ENCODE measurements around the gene NCOA3. TPM values are rescaled to one million over a fixed set of nuclear protein-coding genes. Genes with fewer than 3 reads are reported as not detected.
"Not testable (repeated sequence)": the region's sequence is repeated elsewhere in the genome, so short reads cannot be mapped to it uniquely, and the experiment has no call there.

Gene NCOA3
- total RNA-seq, 2 experiments from 2014 or later: 76.4 to 83.4 TPM

DNA sequence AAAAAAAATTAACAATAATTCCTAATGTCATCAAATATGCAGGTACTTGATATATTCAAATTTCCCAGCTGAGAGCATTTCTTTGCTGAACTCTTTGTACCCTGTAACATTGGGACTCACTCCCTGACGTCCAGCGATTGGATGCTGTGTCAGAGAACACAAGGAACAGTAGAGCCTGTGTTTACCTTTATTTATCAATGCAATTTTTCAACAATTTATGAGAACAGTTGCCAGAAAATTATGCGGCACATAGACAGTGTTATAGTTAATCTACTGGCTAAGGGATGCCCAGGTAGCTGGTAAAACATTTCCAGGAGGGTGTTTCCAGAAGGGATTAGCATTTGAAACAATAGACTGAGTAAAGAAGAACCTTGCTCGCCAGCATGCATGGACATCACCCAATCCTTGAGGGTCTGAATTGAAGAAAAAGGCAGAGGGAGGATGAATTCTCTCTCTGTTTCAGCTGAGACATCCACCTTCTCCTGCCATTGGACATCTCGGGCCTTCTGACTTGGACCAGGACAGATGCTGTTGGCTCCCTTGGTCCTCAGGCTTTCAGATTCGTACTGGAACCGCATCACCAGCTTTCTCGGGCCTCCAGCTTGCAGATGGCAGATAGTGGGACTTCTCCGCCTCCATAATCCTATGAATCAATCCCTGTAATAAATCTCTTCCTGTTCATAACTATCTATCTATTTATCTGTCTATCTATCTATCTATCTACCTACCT lies 42.2 kb upstream of the NCOA3 start:
- intact Hi-C loops (cut with DNase I, micrococcal nuclease): loop anchor here (5.0 to 10.0 kb wide), 3 partner anchors 42 to 1707 kb away; no protein-coding TSS in a partner anchor
- H3K9me3 Mint-ChIP-seq (ENCODE audit: low read depth): no peaks in the 10 kb centered on the region
- no peak for DNase-seq
- CTCF ChIA-PET: interaction anchor here (0.8 kb wide), 1 partner anchor 34 kb away, joined by 3 read pairs; no protein-coding TSS in a partner anchor
- no peaks in the 10 kb centered on the region for H3K36me3 Mint-ChIP-seq (ENCODE audit: low read depth)
- no peak overlapping the region for H3K4me3 Mint-ChIP-seq
- no peaks in the 10 kb centered on the region for H3K27me3 Mint-ChIP-seq
- POLR2A ChIA-PET: interaction anchor here (0.7 kb wide), 2 partner anchors 47 to 214 kb away, joined by 5 to 6 read pairs; no protein-coding TSS in a partner anchor
- H3K4me1 Mint-ChIP-seq: peaks cover 25% of the 10 kb centered on the region
- no peak for ATAC-seq
- no peak overlapping the region for H3K27ac Mint-ChIP-seq

DNA sequence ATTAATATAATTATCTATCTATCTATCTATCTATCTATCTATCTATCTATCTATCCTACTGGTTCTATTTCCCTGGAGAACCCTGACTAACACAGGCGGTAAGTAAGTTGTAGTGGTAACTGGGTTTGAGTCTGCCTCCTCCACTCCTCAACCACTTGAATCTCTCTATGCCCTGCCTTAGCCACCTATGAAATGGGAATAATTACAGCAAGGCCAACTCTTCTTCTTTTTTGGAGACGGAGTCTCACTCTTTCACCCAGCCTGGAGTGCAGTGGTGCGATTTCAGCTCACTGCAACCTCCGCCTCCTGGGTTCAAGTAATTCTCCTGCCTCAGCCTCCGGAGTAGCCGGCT lies 41.0 kb upstream of the NCOA3 start:
- H3K27me3 Mint-ChIP-seq; H3K36me3 Mint-ChIP-seq (ENCODE audit: low read depth); POLR2A ChIA-PET; ATAC-seq; CTCF ChIA-PET; intact Hi-C loops (cut with DNase I, micrococcal nuclease); H3K9me3 Mint-ChIP-seq (ENCODE audit: low read depth); DNase-seq; H3K27ac Mint-ChIP-seq; H3K4me3 Mint-ChIP-seq: not testable (repeated sequence)
- H3K4me1 Mint-ChIP-seq: peaks cover 24% of the 10 kb centered on the region

GRCh38 chr20:47461120-47461685 lies 40.5 kb upstream of the NCOA3 start:
- H3K4me3 Mint-ChIP-seq: no peak overlapping the region
- ChIA-PET CTCF (no interaction called here), POLR2A (no interaction called here)
- intact Hi-C loops (cut with DNase I, micrococcal nuclease): no loop called here
- H3K27ac Mint-ChIP-seq: no peak overlapping the region
- DNase-seq: no peak
- no peak for ATAC-seq
- no peaks in the 10 kb centered on the region for H3K9me3 Mint-ChIP-seq (ENCODE audit: low read depth)
- no peaks in the 10 kb centered on the region for H3K27me3 Mint-ChIP-seq
- no peaks in the 10 kb centered on the region for H3K36me3 Mint-ChIP-seq (ENCODE audit: low read depth)
- H3K4me1 Mint-ChIP-seq: peaks cover 21% of the 10 kb centered on the region

- intact Hi-C loops (cut with DNase I, micrococcal nuclease); H3K9me3 Mint-ChIP-seq (ENCODE audit: low read depth); H3K27me3 Mint-ChIP-seq; H3K4me3 Mint-ChIP-seq; DNase-seq; H3K27ac Mint-ChIP-seq; H3K36me3 Mint-ChIP-seq (ENCODE audit: low read depth); ATAC-seq; POLR2A ChIA-PET: not testable (repeated sequence)
- peaks cover 16% of the 10 kb centered on the region for H3K4me1 Mint-ChIP-seq
- CTCF ChIA-PET: interaction anchor here (1.2 kb wide), 1 partner anchor 56 kb away, joined by 4 read pairs; no protein-coding TSS in a partner anchor
These were observed 39.8 kb upstream of the NCOA3 start for GRCh38 chr20:47461906-47462305.

- POLR2A ChIA-PET: no interaction called here
- intact Hi-C loops (cut with DNase I, micrococcal nuclease): no loop called here
- ATAC-seq (no peak), DNase-seq (no peak)
- CTCF ChIA-PET: no interaction called here
- Mint-ChIP-seq H3K27me3 (no peaks in the 10 kb centered on the region), H3K36me3 (ENCODE audit: low read depth) (no peaks in the 10 kb centered on the region), H3K4me3 (no peak overlapping the region), H3K4me1 (no peaks in the 10 kb centered on the region), H3K9me3 (ENCODE audit: low read depth) (no peaks in the 10 kb centered on the region), H3K27ac (no peak overlapping the region)
These were observed 37.1 kb upstream of the NCOA3 start for GRCh38 chr20:47464380-47465101.

GRCh38 chr20:47465335-47466090 lies 36.2 kb upstream of the NCOA3 start:
- ATAC-seq (no peak), DNase-seq (no peak)
- Mint-ChIP-seq H3K27ac (no peak overlapping the region), H3K9me3 (ENCODE audit: low read depth) (no peaks in the 10 kb centered on the region), H3K36me3 (ENCODE audit: low read depth) (no peaks in the 10 kb centered on the region), H3K4me3 (no peak overlapping the region), H3K4me1 (no peaks in the 10 kb centered on the region), H3K27me3 (no peaks in the 10 kb centered on the region)
- CTCF ChIA-PET: no interaction called here
- POLR2A ChIA-PET: no interaction called here
- intact Hi-C loops (cut with DNase I, micrococcal nuclease): no loop called here

DNA sequence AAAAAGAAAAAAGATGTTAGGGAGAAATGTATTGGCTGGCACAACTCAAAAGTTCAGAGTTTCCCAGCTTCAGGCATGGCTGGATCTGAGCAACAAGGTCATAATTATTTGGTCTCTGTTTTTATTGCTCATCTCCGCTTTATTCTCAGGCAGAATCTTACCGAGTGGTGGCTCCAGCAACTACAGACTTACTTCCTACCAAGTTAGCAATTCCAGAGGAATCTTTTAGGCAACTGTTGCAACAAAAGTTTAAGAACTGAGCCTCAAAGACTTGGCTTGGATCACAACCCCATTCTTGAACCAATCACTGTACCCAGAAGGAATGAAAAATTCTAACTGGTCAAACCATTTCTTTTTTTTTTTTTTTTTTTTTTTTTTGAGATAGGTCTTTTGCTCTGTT lies 35.5 kb upstream of the NCOA3 start:
- POLR2A ChIA-PET: no interaction called here
- CTCF ChIA-PET: no interaction called here

GRCh38 chr20:47466704-47467459 lies 34.8 kb upstream of the NCOA3 start:
- Mint-ChIP-seq H3K4me1 (no peaks in the 10 kb centered on the region), H3K36me3 (ENCODE audit: low read depth) (no peaks in the 10 kb centered on the region), H3K4me3 (no peak overlapping the region), H3K27me3 (no peaks in the 10 kb centered on the region), H3K27ac (no peak overlapping the region), H3K9me3 (ENCODE audit: low read depth) (no peaks in the 10 kb centered on the region)
- CTCF ChIA-PET: interaction anchor here (1.7 kb wide), 1 partner anchor 12 kb away, joined by 3 read pairs; no protein-coding TSS in a partner anchor
- intact Hi-C loops (cut with DNase I, micrococcal nuclease): no loop called here
- ATAC-seq (no peak), DNase-seq (no peak)
- POLR2A ChIA-PET: interaction anchor here (0.8 kb wide), 1 partner anchor 12 kb away, joined by 3 read pairs; no protein-coding TSS in a partner anchor

More for the DNA sequence above, 35.5 kb upstream of the NCOA3 start:
- intact Hi-C loops (cut with DNase I, micrococcal nuclease): no loop called here
- ATAC-seq: no peak
- Mint-ChIP-seq H3K27ac (no peak overlapping the region), H3K36me3 (ENCODE audit: low read depth) (no peaks in the 10 kb centered on the region), H3K27me3 (no peaks in the 10 kb centered on the region), H3K9me3 (ENCODE audit: low read depth) (no peaks in the 10 kb centered on the region), H3K4me3 (no peak overlapping the region), H3K4me1 (no peaks in the 10 kb centered on the region)
- no peak for DNase-seq

DNA sequence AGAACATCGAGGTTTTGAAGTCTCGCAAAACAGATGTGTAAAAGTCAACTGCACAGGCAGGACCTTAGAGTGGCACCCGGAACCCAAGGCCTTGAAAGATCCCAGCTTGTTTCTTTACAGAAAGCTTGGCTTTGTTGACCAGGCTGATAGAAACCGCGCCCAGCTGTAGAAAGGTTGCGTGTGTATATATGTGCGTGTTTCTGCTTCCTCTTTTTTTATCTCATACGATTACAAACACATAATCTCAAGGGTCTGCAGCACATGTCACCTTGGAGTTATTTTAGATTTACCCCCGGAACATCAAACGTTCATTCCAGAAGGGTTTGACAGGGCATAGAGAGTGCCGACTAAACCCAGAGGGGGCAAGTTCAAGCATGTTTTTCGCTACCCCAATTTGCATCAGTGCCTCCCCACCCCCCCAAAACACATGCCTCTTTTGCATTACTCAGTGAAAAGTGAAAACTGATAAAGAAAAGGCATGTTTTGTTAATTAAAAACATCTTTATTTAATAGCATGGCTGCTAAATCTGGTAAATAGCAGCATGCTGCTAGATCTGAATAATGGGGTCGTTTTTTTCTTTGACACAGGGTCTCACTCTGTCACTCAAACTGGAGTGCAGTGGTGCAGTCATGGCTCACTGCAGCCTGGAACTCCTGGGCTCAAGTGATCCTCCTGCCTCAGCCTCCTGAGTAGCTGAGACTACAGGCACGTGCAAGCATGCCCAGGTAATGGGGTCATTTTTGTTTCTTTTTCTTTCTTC lies 33.2 kb upstream of the NCOA3 start:
- ChIA-PET CTCF (interaction anchor here (0.6 to 1.7 kb wide), 3 partner anchors 13 to 92 kb away, joined by 3 read pairs; no protein-coding TSS in a partner anchor), POLR2A (interaction anchor here (0.5 kb wide), 1 partner anchor 302 kb away, joined by 3 read pairs; no protein-coding TSS in a partner anchor)

DNA sequence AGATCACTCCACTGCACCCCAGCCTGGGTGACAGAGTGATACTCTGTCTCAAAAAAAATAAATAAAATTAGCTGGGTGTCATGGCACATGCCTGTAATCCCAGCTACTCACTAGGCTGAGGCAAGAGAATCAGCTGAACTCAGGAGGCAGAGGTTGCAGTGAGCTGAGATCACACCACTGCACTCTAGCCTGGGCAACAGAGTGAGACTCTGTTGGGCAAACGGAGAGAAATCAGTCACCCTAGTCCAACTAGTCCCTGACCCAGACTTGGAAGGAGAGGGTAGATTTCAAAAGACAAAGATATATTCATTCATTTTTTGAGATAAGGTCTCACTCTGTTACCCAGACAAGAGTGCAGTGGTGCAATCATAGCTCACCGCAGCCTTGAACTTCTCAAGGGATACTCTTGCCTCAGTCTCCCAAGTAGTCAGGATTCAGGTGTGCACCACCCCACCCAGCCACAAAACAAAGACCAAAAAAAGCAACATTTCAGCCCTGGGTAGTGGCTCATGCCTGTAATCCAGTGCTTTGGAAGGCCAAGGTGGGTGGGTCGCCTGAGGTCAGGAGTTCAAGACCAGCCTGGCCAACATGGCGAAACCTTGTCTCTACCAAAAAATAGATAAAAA lies 26.2 kb upstream of the NCOA3 start:
- CTCF ChIA-PET: no interaction called here
- Mint-ChIP-seq H3K27ac (no peak overlapping the region), H3K36me3 (ENCODE audit: low read depth) (no peaks in the 10 kb centered on the region), H3K4me1 (peaks cover 19% of the 10 kb centered on the region), H3K9me3 (ENCODE audit: low read depth) (no peaks in the 10 kb centered on the region), H3K27me3 (no peaks in the 10 kb centered on the region), H3K4me3 (no peak overlapping the region)
- POLR2A ChIA-PET: no interaction called here
- no peak for ATAC-seq
- DNase-seq: no peak
- intact Hi-C loops (cut with DNase I, micrococcal nuclease): no loop called here

More for the DNA sequence above, 33.2 kb upstream of the NCOA3 start:
- no peaks in the 10 kb centered on the region for H3K27me3 Mint-ChIP-seq
- DNase-seq: no peak
- H3K4me3 Mint-ChIP-seq: no peak overlapping the region
- no peak overlapping the region for H3K27ac Mint-ChIP-seq
- no peaks in the 10 kb centered on the region for H3K36me3 Mint-ChIP-seq (ENCODE audit: low read depth)
- no peak for ATAC-seq
- no peaks in the 10 kb centered on the region for H3K9me3 Mint-ChIP-seq (ENCODE audit: low read depth)
- H3K4me1 Mint-ChIP-seq: peaks cover 4% of the 10 kb centered on the region
- intact Hi-C loops (cut with DNase I, micrococcal nuclease): no loop called here

All from activated CD4-positive, alpha-beta T cell treated with anti-CD3 and anti-CD28 coated beads for 36 hours (primary cell).